Loucy (cell line): Measurements from ENCODE around the gene BCAP29.

Source experiments
- CTCF ChIP-seq: fragments of 200-600 bp; sonication (generic); conservative IDR thresholded peaks from 2 replicates; pipeline ENCODE4 v1.5.1; 2014; ENCODE audit warnings: mild to moderate bottlenecking, antibody characterized with exemption, low read length
- EZH2phosphoT487 ChIP-seq: fragments of 200-600 bp; IDR thresholded peaks from 2 replicates; pipeline ENCODE4 v1.6.1; 2018; ENCODE audit warnings: antibody characterized with exemption, mild to moderate bottlenecking, moderate library complexity, borderline replicate concordance

DNA sequence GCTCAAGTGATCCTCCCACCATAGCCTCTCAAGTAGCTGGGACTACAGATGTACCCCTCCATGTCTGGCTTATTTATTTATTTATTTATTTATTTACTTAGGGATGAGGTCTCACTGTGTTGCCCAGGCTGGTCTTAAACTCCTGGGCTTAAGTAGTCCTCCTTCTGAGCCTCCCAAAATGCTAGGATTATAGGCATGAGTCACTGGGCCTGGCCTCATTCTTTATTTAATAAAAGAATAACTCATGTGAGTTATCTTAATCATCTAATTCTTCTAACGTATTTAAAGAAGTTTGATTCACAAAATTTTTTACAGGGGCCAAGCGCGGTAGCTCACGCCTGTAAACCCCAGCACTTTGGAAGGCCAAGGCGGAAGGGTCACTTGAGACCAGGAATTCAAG is 72.6 kb downstream of the BCAP29 start:
- TF ChIP-seq CTCF (no peak), EZH2phosphoT487 (no peak)
